Measurements from ENCODE around the gene ABCA1. TPM values are rescaled to one million over a fixed set of nuclear protein-coding genes. Genes with fewer than 3 reads are reported as not detected.
A peak's percentile ranks its signal among the peaks of the same experiment; 100 is the strongest.

ABCA1 gene
- total RNA-seq, 2 experiments from 2014 or later = 14.1 to 16.9 TPM

DNA sequence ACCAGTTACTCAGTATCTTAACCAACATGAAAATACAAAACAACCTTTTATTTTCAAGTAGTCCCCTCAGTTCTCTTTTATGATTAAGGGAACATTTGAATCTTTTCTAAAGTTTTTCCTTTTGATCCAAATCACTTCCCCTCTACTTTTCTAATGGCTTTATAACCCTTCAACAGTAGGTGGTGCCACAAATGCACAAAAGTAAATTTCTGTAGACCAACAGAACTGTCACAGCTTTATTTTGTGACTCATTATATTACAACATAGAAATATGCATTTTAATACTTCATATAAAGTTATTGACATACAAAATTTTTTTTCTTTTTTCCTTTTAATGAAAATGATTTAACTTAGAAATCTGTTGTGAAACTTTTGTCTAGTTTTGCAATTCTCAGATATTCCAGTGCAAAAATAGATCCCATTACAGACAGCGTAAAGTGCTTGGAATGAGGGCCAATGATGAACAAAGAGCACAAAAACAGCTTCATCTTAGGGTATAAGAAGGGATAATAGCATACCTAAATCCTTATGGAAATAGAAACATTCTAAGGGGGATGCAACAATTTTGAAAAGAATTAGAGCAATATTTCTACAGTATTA, 147.1 kb downstream of the ABCA1 start:
- no peak overlapping the region for H3K4me3 Mint-ChIP-seq
- Histone ChIP-seq H3K27me3 (ENCODE audit: control insufficient read depth in 1 of 2, insufficient read depth in 2 of 2, low read length in 2 of 2) (no peaks in the 10 kb centered on the region), H3K4me3 (ENCODE audit: low read length) (no peak overlapping the region), H3K4me1 (ENCODE audit: insufficient read depth, low read length) (no peaks in the 10 kb centered on the region), H3K36me3 (ENCODE audit: insufficient read depth, low read length) (no peaks in the 10 kb centered on the region), H3K27ac (ENCODE audit: low read depth in 1 of 2, low read length in 2 of 2) (no peak overlapping the region), H3K9me3 (ENCODE audit: control insufficient read depth in 1 of 2, insufficient read depth in 1 of 2, low read length in 2 of 2) (no peaks in the 10 kb centered on the region)
- no peak overlapping the region for H3K27ac Mint-ChIP-seq
- ATAC-seq (ENCODE audit: poor library complexity) (no peak), DNase-seq (peak in 2 of 14 experiments; percentile 40 to 42)
- CTCF ChIA-PET = interaction anchor here (0.6 kb wide), 1 partner anchor 641 kb away, joined by 3 read pairs; no protein-coding TSS in a partner anchor
- intact Hi-C loops (cut with DNase I, micrococcal nuclease) = loop anchor here in 1 of 2 experiments (10.0 kb wide), 1 partner anchor 634 kb away; no protein-coding TSS in a partner anchor
- H3K4me1 Mint-ChIP-seq (ENCODE audit: low read depth) = no peaks in the 10 kb centered on the region
- POLR2A ChIA-PET = interaction anchor here (0.9 kb wide), 1 partner anchor 18 kb away, joined by 3 read pairs; no protein-coding TSS in a partner anchor
- H3K27me3 Mint-ChIP-seq = no peaks in the 10 kb centered on the region
- peaks cover 29% of the 10 kb centered on the region for H3K36me3 Mint-ChIP-seq (ENCODE audit: low read depth)
- TF ChIP-seq, protein P1, sequence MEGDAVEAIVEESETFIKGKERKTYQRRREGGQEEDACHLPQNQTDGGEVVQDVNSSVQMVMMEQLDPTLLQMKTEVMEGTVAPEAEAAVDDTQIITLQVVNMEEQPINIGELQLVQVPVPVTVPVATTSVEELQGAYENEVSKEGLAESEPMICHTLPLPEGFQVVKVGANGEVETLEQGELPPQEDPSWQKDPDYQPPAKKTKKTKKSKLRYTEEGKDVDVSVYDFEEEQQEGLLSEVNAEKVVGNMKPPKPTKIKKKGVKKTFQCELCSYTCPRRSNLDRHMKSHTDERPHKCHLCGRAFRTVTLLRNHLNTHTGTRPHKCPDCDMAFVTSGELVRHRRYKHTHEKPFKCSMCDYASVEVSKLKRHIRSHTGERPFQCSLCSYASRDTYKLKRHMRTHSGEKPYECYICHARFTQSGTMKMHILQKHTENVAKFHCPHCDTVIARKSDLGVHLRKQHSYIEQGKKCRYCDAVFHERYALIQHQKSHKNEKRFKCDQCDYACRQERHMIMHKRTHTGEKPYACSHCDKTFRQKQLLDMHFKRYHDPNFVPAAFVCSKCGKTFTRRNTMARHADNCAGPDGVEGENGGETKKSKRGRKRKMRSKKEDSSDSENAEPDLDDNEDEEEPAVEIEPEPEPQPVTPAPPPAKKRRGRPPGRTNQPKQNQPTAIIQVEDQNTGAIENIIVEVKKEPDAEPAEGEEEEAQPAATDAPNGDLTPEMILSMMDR (IDR thresholded peaks at IDR 0.05) = peak; percentile 34
- no peaks in the 10 kb centered on the region for H3K9me3 Mint-ChIP-seq

DNA sequence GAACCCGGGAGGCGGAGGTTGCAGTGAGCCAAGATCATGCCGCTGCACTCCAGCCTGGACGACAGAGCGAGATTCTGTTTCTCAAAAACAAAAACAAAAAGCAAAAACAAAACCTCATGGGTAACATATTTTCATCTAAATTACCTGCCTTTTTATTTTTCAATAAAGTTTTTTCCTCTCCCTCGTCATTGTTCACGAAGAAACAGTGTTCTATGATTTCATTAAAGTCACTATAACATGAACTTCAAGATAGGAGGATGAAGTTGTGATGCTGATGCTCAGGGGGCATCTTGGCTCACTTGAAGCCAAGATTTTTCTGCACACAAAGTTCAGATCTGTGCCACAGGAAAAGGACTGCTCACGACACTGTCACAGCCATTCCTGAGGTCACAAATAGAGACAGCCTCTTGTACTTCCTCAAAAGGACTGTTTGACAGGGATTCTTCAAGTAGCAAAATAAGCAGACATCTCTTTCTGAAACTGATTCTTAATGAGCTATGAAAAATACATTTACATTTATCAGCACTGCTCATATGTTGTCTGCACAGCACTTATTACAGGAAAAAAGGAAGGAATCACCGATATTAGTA, 147.9 kb downstream of the ABCA1 start:
- ChIA-PET POLR2A (interaction anchor here (0.9 kb wide), 1 partner anchor 17 kb away, joined by 3 read pairs; no protein-coding TSS in a partner anchor), CTCF (interaction anchor here (0.6 kb wide), 1 partner anchor 642 kb away, joined by 3 read pairs; no protein-coding TSS in a partner anchor)
- DNase-seq (peak in 2 of 14 experiments; percentile 21 to 25), ATAC-seq (ENCODE audit: poor library complexity) (no peak)
- peaks cover 21% of the 10 kb centered on the region for H3K36me3 Mint-ChIP-seq (ENCODE audit: low read depth)
- H3K4me3 ChIP-seq (ENCODE audit: low read length) = no peak overlapping the region
- no peaks in the 10 kb centered on the region for H3K4me1 ChIP-seq (ENCODE audit: insufficient read depth, low read length)
- intact Hi-C loops (cut with DNase I, micrococcal nuclease) = loop anchor here in 1 of 2 experiments (10.0 kb wide), 1 partner anchor 635 kb away; no protein-coding TSS in a partner anchor
- no peaks in the 10 kb centered on the region for H3K9me3 Mint-ChIP-seq
- no peaks in the 10 kb centered on the region for H3K36me3 ChIP-seq (ENCODE audit: insufficient read depth, low read length)
- H3K9me3 ChIP-seq (ENCODE audit: control insufficient read depth in 1 of 2, insufficient read depth in 1 of 2, low read length in 2 of 2) = no peaks in the 10 kb centered on the region
- H3K27me3 Mint-ChIP-seq = no peaks in the 10 kb centered on the region
- TF ChIP-seq, protein P1 (IDR thresholded peaks at IDR 0.05) = no peak
- H3K27ac ChIP-seq (ENCODE audit: low read depth in 1 of 2, low read length in 2 of 2) = no peak overlapping the region
- no peak overlapping the region for H3K4me3 Mint-ChIP-seq
- H3K27ac Mint-ChIP-seq = no peak overlapping the region
- no peaks in the 10 kb centered on the region for H3K4me1 Mint-ChIP-seq (ENCODE audit: low read depth)
- H3K27me3 ChIP-seq (ENCODE audit: control insufficient read depth in 1 of 2, insufficient read depth in 2 of 2, low read length in 2 of 2) = no peaks in the 10 kb centered on the region

DNA sequence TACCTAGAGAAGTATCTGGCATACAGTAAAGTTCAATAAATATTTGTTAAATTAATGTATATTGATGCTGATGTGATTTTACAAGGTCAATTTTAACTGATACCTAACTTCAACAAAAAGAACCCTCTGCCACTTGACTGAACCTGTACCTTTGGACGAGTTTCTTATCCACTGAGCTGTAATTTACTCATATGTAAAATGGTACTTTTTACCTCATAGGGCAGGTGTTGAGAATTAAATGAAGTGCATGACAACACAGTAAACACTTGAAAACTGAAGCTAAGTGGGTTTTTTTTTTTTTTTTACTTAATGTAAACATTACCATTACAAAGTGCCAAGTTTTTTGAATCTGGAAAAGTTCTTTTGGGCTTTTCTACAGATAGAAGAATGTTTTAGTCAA, 148.6 kb downstream of the ABCA1 start:
- Histone ChIP-seq H3K9me3 (ENCODE audit: control insufficient read depth in 1 of 2, insufficient read depth in 1 of 2, low read length in 2 of 2) (no peaks in the 10 kb centered on the region), H3K27me3 (ENCODE audit: control insufficient read depth in 1 of 2, insufficient read depth in 2 of 2, low read length in 2 of 2) (no peaks in the 10 kb centered on the region), H3K36me3 (ENCODE audit: insufficient read depth, low read length) (no peaks in the 10 kb centered on the region), H3K4me3 (ENCODE audit: low read length) (no peak overlapping the region), H3K27ac (ENCODE audit: low read depth in 1 of 2, low read length in 2 of 2) (no peak overlapping the region), H3K4me1 (ENCODE audit: insufficient read depth, low read length) (no peaks in the 10 kb centered on the region)
- TF ChIP-seq, protein P1 (IDR thresholded peaks at IDR 0.05) = no peak
- DNase-seq (no peak), ATAC-seq (ENCODE audit: poor library complexity) (no peak)
- no peaks in the 10 kb centered on the region for H3K27me3 Mint-ChIP-seq
- peaks cover 18% of the 10 kb centered on the region for H3K36me3 Mint-ChIP-seq (ENCODE audit: low read depth)
- ChIA-PET CTCF (no interaction called here), POLR2A (no interaction called here)
- no peaks in the 10 kb centered on the region for H3K9me3 Mint-ChIP-seq
- H3K4me3 Mint-ChIP-seq = no peak overlapping the region
- intact Hi-C loops (cut with DNase I, micrococcal nuclease) = no loop called here
- no peak overlapping the region for H3K27ac Mint-ChIP-seq
- H3K4me1 Mint-ChIP-seq (ENCODE audit: low read depth) = no peaks in the 10 kb centered on the region
